Lower leg skin (tissue), 3 donors: ENCODE data around the gene LRRC37B.
"Not testable (repeated sequence)": the region's sequence is repeated elsewhere in the genome, so short reads cannot be mapped to it uniquely, and the experiment has no call there.

Experiments
- CTCF ChIP-seq, 3 donors: fragments of 450-650 bp; IDR thresholded peaks; one replicate each; pipeline ENCODE4 v1.5.1; 2016; ENCODE audit warnings: antibody characterized with exemption in 3 of 3, mild to moderate bottlenecking in 3 of 3, moderate library complexity in 2 of 3
- POLR2A ChIP-seq, 2 donors: fragments of 450-650 bp; IDR thresholded peaks; one replicate each; pipeline ENCODE4 v1.6.1; 2016 to 2017; ENCODE audit warnings: antibody characterized with exemption in 2 of 2, mild to moderate bottlenecking in 1 of 2, moderate library complexity in 1 of 2

DNA sequence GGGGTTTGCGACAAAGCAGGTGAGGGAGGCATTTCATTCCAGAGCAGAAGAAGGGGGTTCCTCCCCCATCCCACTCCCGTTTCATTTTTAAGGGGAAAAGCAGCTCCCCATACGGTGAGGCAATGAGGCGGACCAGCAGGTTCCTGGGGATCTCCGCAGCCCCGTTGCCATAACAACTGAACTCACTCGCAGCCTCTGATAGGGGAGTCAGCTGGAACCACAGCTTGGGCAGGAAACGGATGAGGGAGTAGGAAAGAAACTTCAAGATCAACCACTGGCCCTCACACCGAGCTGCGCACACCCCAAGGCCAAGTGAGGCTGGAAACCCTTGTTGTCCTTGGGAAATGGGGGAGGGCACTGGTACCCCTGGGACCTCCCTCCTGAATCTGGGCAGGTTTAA is 72.6 kb downstream of the LRRC37B start:
- not testable (repeated sequence) for TF ChIP-seq CTCF, POLR2A (IDR thresholded peaks at IDR 0.05)
